AG09309 (cell line): ENCODE measurements around the gene TTLL8.

Experiments used
- DNase-seq: peaks from one replicate; pipeline ENCODE4 v3.0.0-alpha.2; 2010; ENCODE audit warnings: low read depth
- H3K4me3 ChIP-seq: 2 replicates; pipeline ENCODE4 v1.5.1; 2011; ENCODE audit warnings: mild to moderate bottlenecking, low read depth, low read length, moderate library complexity; ENCODE audit not compliant: control insufficient read depth
- CTCF ChIP-seq: IDR thresholded peaks from 2 replicates; pipeline ENCODE4 v1.5.1; 2011; ENCODE audit warnings: mild to moderate bottlenecking, low read depth, low read length, inconsistent platforms; ENCODE audit not compliant: insufficient read depth, control insufficient read depth; ENCODE audit errors: missing control alignments

Gene TTLL8

GRCh38 chr22:50078246-50078645, 20.1 kb upstream of the TTLL8 start:
- no peak for TF ChIP-seq CTCF
- H3K4me3 ChIP-seq: no peak overlapping the region
- no peak for DNase-seq

- DNase-seq: no peak
Measured at GRCh38 chr22:50076646-50077535, 18.8 kb upstream of the TTLL8 start.

GRCh38 chr22:50074551-50075530, 16.7 kb upstream of the TTLL8 start:
- no peak for DNase-seq
- TF ChIP-seq CTCF: no peak
- H3K4me3 ChIP-seq: no peak overlapping the region

More at GRCh38 chr22:50076646-50077535, 18.8 kb upstream of the TTLL8 start:
- no peak overlapping the region for H3K4me3 ChIP-seq
- no peak for TF ChIP-seq CTCF

- DNase-seq: no peak
- no peak overlapping the region for H3K4me3 ChIP-seq
- no peak for TF ChIP-seq CTCF
Measured at GRCh38 chr22:50074056-50074455, 16.0 kb upstream of the TTLL8 start.

GRCh38 chr22:50072714-50073538, 14.8 kb upstream of the TTLL8 start:
- DNase-seq: no peak
- TF ChIP-seq CTCF: no peak
- H3K4me3 ChIP-seq: no peak overlapping the region

- H3K4me3 ChIP-seq: no peak overlapping the region
- TF ChIP-seq CTCF: no peak
- no peak for DNase-seq
Measured at GRCh38 chr22:50072167-50072555, 14.1 kb upstream of the TTLL8 start.
